ENCODE measurements around the gene LCNL1. TPM values are rescaled to one million over a fixed set of nuclear protein-coding genes. Genes with fewer than 3 reads are reported as not detected.

LCNL1 gene
- total and polyA plus RNA-seq, 10 of the 15 experiments (the other 5 are each of a cell fraction or from before 2014, with no cell fraction given), result not detected

- TF ChIP-seq MTA2 (IDR thresholded peaks at IDR 0.05; ENCODE audit: low read depth), result no peak
- TF ChIP-seq SP1 (IDR thresholded peaks at IDR 0.05; ENCODE audit: low read depth, low read length), result no peak
- no peak for TF ChIP-seq SIX5 (IDR thresholded peaks at IDR 0.05; ENCODE audit: low read depth, low read length, severe bottlenecking)
- 0 out of 2 replicates have a peak, but pooled peaks have one; percentile 5 for TF ChIP-seq YY1 (IDR thresholded peaks at IDR 0.05; ENCODE audit: low read depth, low read length)
- TF ChIP-seq ESRRA (IDR thresholded peaks at IDR 0.05; ENCODE audit: low read length), result no peak
- no peak for TF ChIP-seq ZNF207 (IDR thresholded peaks at IDR 0.05; ENCODE audit: borderline replicate concordance)
- TF ChIP-seq LARP7 (IDR thresholded peaks at IDR 0.05), result no peak
- peak; percentile 35; the same call in 1 of the 2 replicates for TF ChIP-seq SIN3A (IDR thresholded peaks at IDR 0.05; ENCODE audit: low read depth, low read length)
- no peak for TF ChIP-seq GABPA (IDR thresholded peaks at IDR 0.05; ENCODE audit: low read depth)
- no peak for TF ChIP-seq SMARCA5 (IDR thresholded peaks at IDR 0.05)
- TF ChIP-seq E4F1 (IDR thresholded peaks at IDR 0.05; ENCODE audit: borderline replicate concordance, partially characterized antibody), result no peak
- no peak for TF ChIP-seq CHD2 (IDR thresholded peaks at IDR 0.05; ENCODE audit: borderline replicate concordance, low read depth, low read length)
- no peak for TF ChIP-seq ZNF274 (IDR thresholded peaks at IDR 0.05; ENCODE audit: insufficient read depth, insufficient read length)
- 0 out of 2 replicates have a peak, but pooled peaks have one; percentile 3 for TF ChIP-seq ELK1 (IDR thresholded peaks at IDR 0.05; ENCODE audit: low read depth, low read length)
- TF ChIP-seq IKZF2 (IDR thresholded peaks at IDR 0.05), result no peak
- TF ChIP-seq CTCF (IDR thresholded peaks at IDR 0.05 in 2 of 3, conservative IDR thresholded peaks at IDR 0.05 in 1 of 3; ENCODE audit: control insufficient read depth in 2 of 3, extremely low read depth in 1 of 3, insufficient read depth in 1 of 3, low read depth in 3 of 3, low read length in 3 of 3), result 0 out of 6 replicates have a peak, but pooled peaks of 1 of the 3 experiments have one; percentile 13
- no peak for TF ChIP-seq PRDM15 (CRISPR knock-in tag; IDR thresholded peaks at IDR 0.05)
These were observed 39.2 kb upstream of the LCNL1 start (continued) for GRCh38 chr9:136943291-136944211.
